ENCODE results near the gene SLC44A3.

Gene SLC44A3

GRCh38 chr1:94942171-94943128 lies 122.3 kb downstream of the SLC44A3 start:
- peak overlapping the region; percentile 78 for H3K27ac ChIP-seq
- TF ChIP-seq CTCF (IDR thresholded peaks at IDR 0.05), result no peak
- no peak for TF ChIP-seq ZFX (IDR thresholded peaks at IDR 0.05; ENCODE audit: borderline replicate concordance)
